ENCODE data around the gene ACTR3C. TPM values are rescaled to one million over a fixed set of nuclear protein-coding genes. Genes with fewer than 3 reads are reported as not detected.
"Not testable (repeated sequence)": the region's sequence is repeated elsewhere in the genome, so short reads cannot be mapped to it uniquely, and the experiment has no call there.

The ACTR3C gene
- polyA plus RNA-seq, 1 donor, result 6.1 TPM

- H3K4me1 ChIP-seq (ENCODE audit: control insufficient read depth, insufficient read depth, low read length); H3K9me3 ChIP-seq (ENCODE audit: control insufficient read depth, low read depth, low read length); H3K36me3 ChIP-seq (ENCODE audit: control insufficient read depth, insufficient read depth, low read length); H3K27ac ChIP-seq (ENCODE audit: low read length); H3K4me3 ChIP-seq (ENCODE audit: low read length); H3K27me3 ChIP-seq (ENCODE audit: control insufficient read depth, insufficient read depth, low read length); DNase-seq: not testable (repeated sequence)
- WGBS (ENCODE audit: insufficient coverage, low lambda C conversion rate), result 100% methylated on average over 2 of the region's 7 CpGs
Measured at GRCh38 chr7:150204577-150204976, 118.8 kb downstream of the ACTR3C start.

GRCh38 chr7:150202894-150203293 is 120.5 kb downstream of the ACTR3C start:
- WGBS (ENCODE audit: insufficient coverage, low lambda C conversion rate), result no CpG with 5 or more reads among the region's 4 CpGs
- not testable (repeated sequence) for H3K4me3 ChIP-seq (ENCODE audit: low read length); H3K9me3 ChIP-seq (ENCODE audit: control insufficient read depth, low read depth, low read length); H3K27me3 ChIP-seq (ENCODE audit: control insufficient read depth, insufficient read depth, low read length); DNase-seq; H3K4me1 ChIP-seq (ENCODE audit: control insufficient read depth, insufficient read depth, low read length); H3K27ac ChIP-seq (ENCODE audit: low read length); H3K36me3 ChIP-seq (ENCODE audit: control insufficient read depth, insufficient read depth, low read length)

Other genes with a start within 250 kb of the ACTR3C start
- gene LRRC61, start 190 bp downstream of the ACTR3C start, polyA plus RNA-seq, result 22.8 TPM
- gene RARRES2, start 18.1 kb upstream of the ACTR3C start, polyA plus RNA-seq, result 58.2 TPM
- 135 TPM for gene REPIN1, start 45.3 kb upstream of the ACTR3C start, polyA plus RNA-seq
- 5.2 TPM for gene ZNF775, start 55.8 kb upstream of the ACTR3C start, polyA plus RNA-seq
- gene GIMAP8, start 127.1 kb upstream of the ACTR3C start, polyA plus RNA-seq, result 6.3 TPM
- gene GIMAP7, start 191.3 kb upstream of the ACTR3C start, polyA plus RNA-seq, result 14.7 TPM
- gene GIMAP4, start 243.8 kb upstream of the ACTR3C start, polyA plus RNA-seq, result 17.8 TPM